ENCODE results near the gene BUD23. TPM values are rescaled to one million over a fixed set of nuclear protein-coding genes. Genes with fewer than 3 reads are reported as not detected.
A peak's percentile ranks its signal among the peaks of the same experiment; 100 is the strongest.

Gene BUD23
- total and polyA plus RNA-seq, 9 of the 15 experiments (the other 6 are each of a cell fraction or from before 2014, with no cell fraction given) = 79.5 to 270 (median 150) TPM

DNA sequence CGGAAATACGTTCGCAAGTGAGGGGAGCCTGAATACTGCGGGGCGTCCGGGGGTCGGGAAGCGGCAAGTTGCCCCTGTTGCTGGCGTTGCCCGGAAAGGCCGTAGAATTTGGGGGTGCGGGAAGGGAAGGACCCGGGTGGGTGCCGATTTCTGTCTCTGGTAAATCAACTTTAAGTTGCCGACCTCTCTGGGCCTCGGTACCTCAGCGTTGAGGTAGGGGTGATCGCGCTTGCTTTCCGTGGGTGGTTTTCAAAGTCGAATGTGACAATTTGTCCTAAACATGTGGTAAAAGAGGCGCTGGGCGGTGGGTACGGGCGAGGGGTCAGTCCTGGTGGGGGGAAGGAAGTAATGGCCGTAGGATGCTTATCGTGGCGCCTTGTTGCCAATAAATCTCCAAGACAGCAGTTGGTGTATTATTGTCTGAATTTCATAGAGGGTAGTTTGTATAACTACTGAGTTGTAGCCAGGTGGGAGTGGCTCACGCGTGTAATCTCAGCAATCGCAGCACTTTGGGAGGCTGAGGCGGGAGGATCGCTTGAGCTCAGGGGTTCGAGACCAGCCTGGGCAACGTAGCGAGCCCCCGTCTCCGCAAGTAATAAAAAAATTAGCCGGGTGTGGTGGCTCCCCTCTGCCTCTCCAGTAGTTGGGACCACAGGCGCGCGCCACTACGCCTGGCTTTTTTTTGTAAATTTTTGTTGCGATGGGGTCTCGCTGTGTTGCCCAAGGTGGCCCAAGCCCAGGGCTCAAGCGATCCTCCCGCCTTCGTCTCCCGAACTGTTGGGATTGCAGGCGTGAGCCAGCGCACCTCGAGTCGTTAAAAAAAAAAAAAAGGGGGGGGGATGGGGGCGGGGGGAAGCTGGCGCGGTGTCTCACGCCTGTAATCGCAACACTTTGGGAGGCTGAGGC lies 644 bp downstream of the BUD23 start:
- FAIRE-seq (peak; percentile 19), ATAC-seq (peak; percentile 19), DNase-seq (ENCODE audit: extremely low read depth in 1 of 4, low spot score in 3 of 4) (peak in 3 of 4 experiments; percentile 60 to 64 (median 60))
- TF ChIP-seq PYGO2 (tag; IDR thresholded peaks at IDR 0.05) (no peak), FIP1L1 (IDR thresholded peaks at IDR 0.05; ENCODE audit: low read depth, low read length, poor library complexity, severe bottlenecking) (peak; percentile 40), GABPA (tag; conservative IDR thresholded peaks at IDR 0.05; ENCODE audit: low read depth) (0 out of 2 replicates have a peak, but pooled peaks have one; percentile 26), ZNF311 (CRISPR knock-in tag; IDR thresholded peaks at IDR 0.05) (no peak), MCM7 (IDR thresholded peaks at IDR 0.05) (no peak), ETV6 (IDR thresholded peaks at IDR 0.05; ENCODE audit: borderline replicate concordance in 1 of 2, low read depth in 2 of 2, low read length in 1 of 2) (0 out of 4 replicates have a peak, but pooled peaks of 1 of the 2 experiments have one; percentile 14), ETV6 (CRISPR knock-in tag; IDR thresholded peaks at IDR 0.05; ENCODE audit: borderline replicate concordance) (no peak), NKRF (IDR thresholded peaks at IDR 0.05; ENCODE audit: borderline replicate concordance) (peak; percentile 27), ZNF431 (CRISPR knock-in tag; IDR thresholded peaks at IDR 0.05) (0 out of 2 replicates have a peak, but pooled peaks have one; percentile 9), MECOM (CRISPR knock-in tag; IDR thresholded peaks at IDR 0.05) (no peak), MIER1 (IDR thresholded peaks at IDR 0.05; ENCODE audit: low read depth) (0 out of 2 replicates have a peak, but pooled peaks have one; percentile 19), ZNF644 (tag; IDR thresholded peaks at IDR 0.05; ENCODE audit: low read depth) (no peak)
- TF ChIP-seq, protein P1, sequence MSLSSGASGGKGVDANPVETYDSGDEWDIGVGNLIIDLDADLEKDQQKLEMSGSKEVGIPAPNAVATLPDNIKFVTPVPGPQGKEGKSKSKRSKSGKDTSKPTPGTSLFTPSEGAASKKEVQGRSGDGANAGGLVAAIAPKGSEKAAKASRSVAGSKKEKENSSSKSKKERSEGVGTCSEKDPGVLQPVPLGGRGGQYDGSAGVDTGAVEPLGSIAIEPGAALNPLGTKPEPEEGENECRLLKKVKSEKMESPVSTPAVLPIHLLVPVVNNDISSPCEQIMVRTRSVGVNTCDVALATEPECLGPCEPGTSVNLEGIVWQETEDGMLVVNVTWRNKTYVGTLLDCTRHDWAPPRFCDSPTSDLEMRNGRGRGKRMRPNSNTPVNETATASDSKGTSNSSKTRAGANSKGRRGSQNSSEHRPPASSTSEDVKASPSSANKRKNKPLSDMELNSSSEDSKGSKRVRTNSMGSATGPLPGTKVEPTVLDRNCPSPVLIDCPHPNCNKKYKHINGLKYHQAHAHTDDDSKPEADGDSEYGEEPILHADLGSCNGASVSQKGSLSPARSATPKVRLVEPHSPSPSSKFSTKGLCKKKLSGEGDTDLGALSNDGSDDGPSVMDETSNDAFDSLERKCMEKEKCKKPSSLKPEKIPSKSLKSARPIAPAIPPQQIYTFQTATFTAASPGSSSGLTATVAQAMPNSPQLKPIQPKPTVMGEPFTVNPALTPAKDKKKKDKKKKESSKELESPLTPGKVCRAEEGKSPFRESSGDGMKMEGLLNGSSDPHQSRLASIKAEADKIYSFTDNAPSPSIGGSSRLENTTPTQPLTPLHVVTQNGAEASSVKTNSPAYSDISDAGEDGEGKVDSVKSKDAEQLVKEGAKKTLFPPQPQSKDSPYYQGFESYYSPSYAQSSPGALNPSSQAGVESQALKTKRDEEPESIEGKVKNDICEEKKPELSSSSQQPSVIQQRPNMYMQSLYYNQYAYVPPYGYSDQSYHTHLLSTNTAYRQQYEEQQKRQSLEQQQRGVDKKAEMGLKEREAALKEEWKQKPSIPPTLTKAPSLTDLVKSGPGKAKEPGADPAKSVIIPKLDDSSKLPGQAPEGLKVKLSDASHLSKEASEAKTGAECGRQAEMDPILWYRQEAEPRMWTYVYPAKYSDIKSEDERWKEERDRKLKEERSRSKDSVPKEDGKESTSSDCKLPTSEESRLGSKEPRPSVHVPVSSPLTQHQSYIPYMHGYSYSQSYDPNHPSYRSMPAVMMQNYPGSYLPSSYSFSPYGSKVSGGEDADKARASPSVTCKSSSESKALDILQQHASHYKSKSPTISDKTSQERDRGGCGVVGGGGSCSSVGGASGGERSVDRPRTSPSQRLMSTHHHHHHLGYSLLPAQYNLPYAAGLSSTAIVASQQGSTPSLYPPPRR (CRISPR knock-in tag; IDR thresholded peaks at IDR 0.05; ENCODE audit: borderline replicate concordance) = no peak

More for the DNA sequence above, 644 bp downstream of the BUD23 start:
- Histone ChIP-seq H3K4me1 (replicated peaks in 1 of 2; ENCODE audit: control insufficient read depth in 2 of 2, insufficient read depth in 2 of 2, low read length in 2 of 2) (peaks cover 32 to 40% of the 10 kb centered on the region in 2 experiments; a peak in 4 of 5 replicates), H3K9me3 (replicated peaks; ENCODE audit: control insufficient read depth, insufficient read depth, low read depth, low read length) (no peaks in the 10 kb centered on the region), H3K9me1 (ENCODE audit: control insufficient read depth, insufficient read depth, low read length) (no peaks in the 10 kb centered on the region), H3K36me3 (ENCODE audit: control insufficient read depth, insufficient read depth, low read length) (peaks cover 62% of the 10 kb centered on the region), H3K4me2 (ENCODE audit: insufficient read depth, low read length) (peak overlapping the region; percentile 94), H4K20me1 (replicated peaks; ENCODE audit: control insufficient read depth, insufficient read depth, low read length) (0 out of 2 replicates have a peak, but pooled peaks cover 7% of the 10 kb centered on the region), H3K4me3 (peak overlapping the region; percentile 99), H3K79me2 (ENCODE audit: control insufficient read depth, insufficient read depth, low read length) (peaks cover 87% of the 10 kb centered on the region), H3K27me3 (ENCODE audit: control insufficient read depth in 2 of 2, insufficient read depth in 2 of 2, low read length in 2 of 2) (no peaks in the 10 kb centered on the region), H3K27ac (ENCODE audit: extremely low read depth, low read depth, low read length) (peak overlapping the region; percentile 90), H2AFZ (ENCODE audit: low read depth, low read length) (peak overlapping the region; percentile 89), H3K9ac (ENCODE audit: insufficient read depth in 1 of 2, low read depth in 2 of 2, low read length in 2 of 2) (peak overlapping the region; percentile 93 to 98)
- in situ Hi-C loops (cut with MboI) = no loop called here
- intact Hi-C loops (cut with micrococcal nuclease) = loop anchor here (5.0 kb wide), 1 partner anchor 33 kb away; the partner anchor contains the start of gene STX1A
- ChIA-PET POLR2A (interaction anchor here (0.6 to 1.7 kb wide), 9 partner anchors 9 to 805 kb away, joined by 3 to 8 read pairs (median 5); no protein-coding TSS in a partner anchor), CTCF (ENCODE audit: low intra/inter-chr PET ratio) (no interaction called here)
- 1% methylated on average over 51 of the region's 58 CpGs for WGBS (ENCODE audit: insufficient coverage, low coverage, missing lambda C conversion rate)
- TSS peak; percentile 85 for BruUV-seq (replicated peaks)
